GM23338 (cell line): ENCODE measurements around the gene LIF. TPM values are rescaled to one million over a fixed set of nuclear protein-coding genes. Genes with fewer than 3 reads are reported as not detected.

Source experiments
- ATAC-seq: fragments of 200-7000 bp; cut with Tn5 transposase; 3 replicates; pipeline ENCODE4 v1.9.1; 2020
- DNase-seq: peaks from one replicate; pipeline ENCODE4 v3.0.0-alpha.2; 2015; ENCODE audit warnings: low spot score
- H2AFZ ChIP-seq: fragments of 200-600 bp; sonication (generic); 2 replicates; pipeline ENCODE4 v1.8.0; 2016; ENCODE audit warnings: antibody characterized with exemption, mild to moderate bottlenecking, moderate library complexity
- H3F3A ChIP-seq: fragments of 200-600 bp; sonication (generic); replicated peaks from 2 replicates; pipeline ENCODE4 v1.8.0; 2017; ENCODE audit warnings: antibody characterized with exemption, mixed run types, low read depth
- H3K27ac ChIP-seq: fragments of 200-600 bp; sonication (generic); 2 replicates; pipeline ENCODE4 v1.6.1; 2016; ENCODE audit warnings: low read depth
- H3K27me3 ChIP-seq: fragments of 200-600 bp; sonication (generic); 2 replicates; pipeline ENCODE4 v1.8.0; 2016; ENCODE audit warnings: mild to moderate bottlenecking, mixed run types, moderate library complexity; ENCODE audit not compliant: insufficient read depth
- H3K36me3 ChIP-seq: fragments of 200-600 bp; sonication (generic); 2 replicates; pipeline ENCODE4 v1.8.0; 2016; ENCODE audit warnings: mild to moderate bottlenecking; ENCODE audit not compliant: insufficient read depth
- H3K4me1 ChIP-seq: fragments of 200-600 bp; sonication (generic); 2 replicates; pipeline ENCODE4 v1.8.0; 2016; ENCODE audit warnings: mild to moderate bottlenecking, moderate library complexity; ENCODE audit not compliant: insufficient read depth
- H3K4me2 ChIP-seq: fragments of 200-600 bp; sonication (generic); 2 replicates; pipeline ENCODE4 v1.7.1; 2017; ENCODE audit warnings: mixed run types
- H3K4me3 ChIP-seq: fragments of 200-600 bp; sonication (generic); 2 replicates; pipeline ENCODE4 v1.6.1; 2016; ENCODE audit warnings: mixed run types
- H3K79me2 ChIP-seq: fragments of 200-600 bp; sonication (generic); replicated peaks from 2 replicates; pipeline ENCODE4 v1.8.0; 2017; ENCODE audit warnings: mild to moderate bottlenecking; ENCODE audit not compliant: insufficient read depth
- H3K9me2 ChIP-seq: fragments of 200-600 bp; sonication (generic); 2 replicates; pipeline ENCODE4 v1.8.0; 2017; ENCODE audit not compliant: insufficient read depth
- H4K20me1 ChIP-seq: fragments of 200-600 bp; sonication (generic); replicated peaks from 2 replicates; pipeline ENCODE4 v1.8.0; 2017; ENCODE audit warnings: mild to moderate bottlenecking; ENCODE audit not compliant: insufficient read depth
- H3K27ac Mint-ChIP-seq: 2 replicates; pipeline ENCODE4 v1.8.0; 2020; ENCODE audit warnings: inconsistent platforms, mild to moderate bottlenecking, moderate library complexity, mixed read lengths
- H3K27me3 Mint-ChIP-seq: 3 replicates; pipeline ENCODE4 v1.8.0; 2022; ENCODE audit warnings: low read depth, mild to moderate bottlenecking, moderate library complexity, mixed read lengths, inconsistent platforms; ENCODE audit not compliant: insufficient read depth, poor library complexity
- H3K36me3 Mint-ChIP-seq: 3 replicates; pipeline ENCODE4 v1.8.0; 2021; ENCODE audit warnings: low read depth, mild to moderate bottlenecking, inconsistent platforms, moderate library complexity, mixed read lengths
- H3K4me1 Mint-ChIP-seq: 3 replicates; pipeline ENCODE4 v1.8.0; 2020; ENCODE audit warnings: mild to moderate bottlenecking, inconsistent platforms, mixed read lengths
- H3K4me3 Mint-ChIP-seq: 3 replicates; pipeline ENCODE4 v1.8.0; 2021; ENCODE audit warnings: moderate library complexity, mild to moderate bottlenecking, inconsistent platforms, mixed read lengths
- H3K9me3 Mint-ChIP-seq: 3 replicates; pipeline ENCODE4 v1.8.0; 2020; ENCODE audit warnings: moderate library complexity, mild to moderate bottlenecking, inconsistent platforms, mixed read lengths
- CREB1 ChIP-seq: fragments of 250-450 bp; sonication (Bioruptor Pico); IDR thresholded peaks from 2 replicates; pipeline ENCODE4 v1.5.0; 2020; ENCODE audit warnings: low read depth, mild to moderate bottlenecking, moderate library complexity
- EZH2 ChIP-seq: fragments of 200-600 bp; sonication (generic); IDR thresholded peaks from one replicate; pipeline ENCODE4 v1.8.0; 2017; ENCODE audit warnings: antibody characterized with exemption, mild to moderate bottlenecking, low read depth; ENCODE audit not compliant: unreplicated experiment
- EZH2phosphoT487 ChIP-seq: fragments of 200-600 bp; sonication (generic); IDR thresholded peaks from one replicate; pipeline ENCODE4 v1.8.1; 2018; ENCODE audit warnings: antibody characterized with exemption; ENCODE audit not compliant: unreplicated experiment
- POLR2AphosphoS5 ChIP-seq: IDR thresholded peaks from 2 replicates; pipeline ENCODE4 v1.6.1; 2016; ENCODE audit warnings: antibody characterized with exemption, low read depth
- STAT1 ChIP-seq: IDR thresholded peaks from one replicate; pipeline ENCODE4 v1.6.1; 2016; ENCODE audit warnings: antibody characterized with exemption; ENCODE audit not compliant: unreplicated experiment
- ZNF114 ChIP-seq: fragments of 250-450 bp; sonication (Bioruptor Pico); IDR thresholded peaks from 2 replicates; pipeline ENCODE4 v1.5.0; 2020; ENCODE audit warnings: mild to moderate bottlenecking, moderate library complexity
- ZNF331 ChIP-seq: fragments of 250-450 bp; sonication (Bioruptor Pico); IDR thresholded peaks from 2 replicates; pipeline ENCODE4 v1.5.0; 2020; ENCODE audit warnings: low read depth, mild to moderate bottlenecking, moderate library complexity
- polyA plus RNA-seq: library from polyadenylated mRNA; unstranded; fragments of >200 nt; fragmentation: Nextera tagmentation; extraction: Ambion mirVana; gene quantifications from 2 replicates; pipeline ENCODE4 v1.2.1, GENCODE V29; 2016
- total RNA-seq: library from RNA; depleted of rRNA; stranded (reverse); fragments of >200 nt; shearing (Covaris generic); gene quantifications from 2 replicates; pipeline ENCODE4 v1.2.3, GENCODE V29; 2014
- TF ChIP-seq, protein P1 (sequence below): IDR thresholded peaks from 2 replicates; pipeline ENCODE4 v1.6.1; 2016; ENCODE audit warnings: antibody characterized with exemption
- TF ChIP-seq, protein P2 (sequence below), 2 experiments: fragments of 200-600 bp in 1 of 2; sonication (generic) in 1 of 2; conservative IDR thresholded peaks; 2 replicates each; pipeline versions ENCODE4 v1.5.1 to v1.6.1; 2016 to 2017; ENCODE audit warnings: antibody characterized with exemption in 2 of 2, low read depth in 2 of 2, mild to moderate bottlenecking in 2 of 2, moderate library complexity in 1 of 2
- TF ChIP-seq, protein P3 (sequence below): fragments of 250-450 bp; sonication (Bioruptor Pico); IDR thresholded peaks from 2 replicates; pipeline ENCODE4 v1.5.0; 2020; ENCODE audit warnings: mild to moderate bottlenecking, moderate library complexity

The LIF gene
- total and polyA plus RNA-seq, 2 experiments from 2014 or later, result 1.8 to 3.6 TPM

- no peak overlapping the region for H3K27ac ChIP-seq
- TF ChIP-seq EZH2 (no peak), EZH2phosphoT487 (no peak), CREB1 (CRISPR knock-in tag) (no peak), ZNF114 (CRISPR knock-in tag) (no peak), POLR2AphosphoS5 (no peak), ZNF331 (CRISPR knock-in tag) (no peak)
- TF ChIP-seq, protein P1, sequence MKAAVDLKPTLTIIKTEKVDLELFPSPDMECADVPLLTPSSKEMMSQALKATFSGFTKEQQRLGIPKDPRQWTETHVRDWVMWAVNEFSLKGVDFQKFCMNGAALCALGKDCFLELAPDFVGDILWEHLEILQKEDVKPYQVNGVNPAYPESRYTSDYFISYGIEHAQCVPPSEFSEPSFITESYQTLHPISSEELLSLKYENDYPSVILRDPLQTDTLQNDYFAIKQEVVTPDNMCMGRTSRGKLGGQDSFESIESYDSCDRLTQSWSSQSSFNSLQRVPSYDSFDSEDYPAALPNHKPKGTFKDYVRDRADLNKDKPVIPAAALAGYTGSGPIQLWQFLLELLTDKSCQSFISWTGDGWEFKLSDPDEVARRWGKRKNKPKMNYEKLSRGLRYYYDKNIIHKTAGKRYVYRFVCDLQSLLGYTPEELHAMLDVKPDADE, result no peak
- no peaks in the 10 kb centered on the region for H3K9me2 ChIP-seq
- H3F3A ChIP-seq, result no peaks in the 10 kb centered on the region
- H2AFZ ChIP-seq, result peak overlapping the region; percentile 85; the same call in 1 of the 2 replicates
- Mint-ChIP-seq H3K4me3 (no peak overlapping the region), H3K9me3 (no peaks in the 10 kb centered on the region; the same call in 2 of the 3 replicates), H3K36me3 (no peaks in the 10 kb centered on the region; the same call in 2 of the 3 replicates), H3K27me3 (peaks cover 8% of the 10 kb centered on the region), H3K4me1 (peaks cover 42% of the 10 kb centered on the region), H3K27ac (no peak overlapping the region)
- ATAC-seq (peak; percentile 12; the same call in 1 of the 3 replicates), DNase-seq (peak; percentile 56)
- peak overlapping the region; percentile 48; the same call in 1 of the 2 replicates for H3K4me2 ChIP-seq
- peaks cover 32% of the 10 kb centered on the region for H3K4me1 ChIP-seq
- H3K27me3 ChIP-seq, result no peaks in the 10 kb centered on the region
- no peaks in the 10 kb centered on the region for H3K79me2 ChIP-seq
- no peak overlapping the region for H3K4me3 ChIP-seq
- H4K20me1 ChIP-seq, result no peaks in the 10 kb centered on the region
- H3K36me3 ChIP-seq, result no peaks in the 10 kb centered on the region
Measured at GRCh38 chr22:30235687-30236170, 10.8 kb downstream of the LIF start.

DNA sequence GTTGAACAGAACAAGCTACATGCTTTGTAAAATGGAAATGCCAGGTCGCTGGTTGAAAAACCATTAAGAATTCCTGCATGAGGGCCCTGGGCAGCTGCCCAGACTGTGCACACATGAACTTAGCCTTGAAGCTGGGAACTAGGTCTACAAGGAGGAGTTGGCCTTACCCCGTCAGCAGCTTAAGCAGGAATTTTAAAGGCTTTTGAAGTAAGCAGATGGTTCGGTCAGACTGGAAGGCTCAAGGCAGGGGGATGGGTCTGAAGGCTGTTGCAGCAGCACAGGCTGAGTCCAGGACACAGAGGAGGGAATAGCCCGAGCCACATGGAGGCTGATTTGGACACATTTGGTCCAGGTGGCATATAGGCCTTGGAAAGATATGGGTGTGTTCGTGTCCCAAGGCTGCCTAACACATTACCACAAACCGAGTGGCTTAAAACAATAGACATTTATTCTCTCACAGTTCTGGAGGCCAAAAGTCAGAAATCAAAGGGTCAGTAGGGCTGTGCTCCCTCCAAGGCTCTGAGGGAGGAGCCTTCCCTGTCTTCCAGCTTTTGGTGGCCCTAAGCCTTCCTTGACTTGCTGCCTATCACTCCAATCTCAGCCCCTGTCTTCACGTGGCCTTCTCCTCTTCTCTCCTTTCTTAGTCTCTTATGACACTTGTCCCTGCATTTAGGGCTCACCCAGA is 11.6 kb downstream of the LIF start:
- H3K36me3 ChIP-seq, result no peaks in the 10 kb centered on the region
- H3K4me2 ChIP-seq, result peak overlapping the region; percentile 48; the same call in 1 of the 2 replicates
- H2AFZ ChIP-seq, result peak overlapping the region; percentile 85
- no peaks in the 10 kb centered on the region for H4K20me1 ChIP-seq
- Mint-ChIP-seq H3K9me3 (no peaks in the 10 kb centered on the region; the same call in 2 of the 3 replicates), H3K4me1 (peaks cover 42% of the 10 kb centered on the region), H3K27me3 (peaks cover 6% of the 10 kb centered on the region), H3K4me3 (no peak overlapping the region; the same call in 2 of the 3 replicates), H3K36me3 (no peaks in the 10 kb centered on the region), H3K27ac (no peak overlapping the region)
- no peaks in the 10 kb centered on the region for H3K9me2 ChIP-seq
- no peak overlapping the region for H3K27ac ChIP-seq
- ATAC-seq, result no peak; the same call in 2 of the 3 replicates
- no peaks in the 10 kb centered on the region for H3K27me3 ChIP-seq
- DNase-seq, result no peak
- peaks cover 32% of the 10 kb centered on the region for H3K4me1 ChIP-seq
- H3K4me3 ChIP-seq, result no peak overlapping the region
- H3F3A ChIP-seq, result no peaks in the 10 kb centered on the region
- no peaks in the 10 kb centered on the region for H3K79me2 ChIP-seq
- TF ChIP-seq STAT1, result no peak
- TF ChIP-seq ZNF114 (CRISPR knock-in tag), result no peak
- no peak for TF ChIP-seq POLR2AphosphoS5
- no peak for TF ChIP-seq ZNF331 (CRISPR knock-in tag)
- TF ChIP-seq, protein P2, sequence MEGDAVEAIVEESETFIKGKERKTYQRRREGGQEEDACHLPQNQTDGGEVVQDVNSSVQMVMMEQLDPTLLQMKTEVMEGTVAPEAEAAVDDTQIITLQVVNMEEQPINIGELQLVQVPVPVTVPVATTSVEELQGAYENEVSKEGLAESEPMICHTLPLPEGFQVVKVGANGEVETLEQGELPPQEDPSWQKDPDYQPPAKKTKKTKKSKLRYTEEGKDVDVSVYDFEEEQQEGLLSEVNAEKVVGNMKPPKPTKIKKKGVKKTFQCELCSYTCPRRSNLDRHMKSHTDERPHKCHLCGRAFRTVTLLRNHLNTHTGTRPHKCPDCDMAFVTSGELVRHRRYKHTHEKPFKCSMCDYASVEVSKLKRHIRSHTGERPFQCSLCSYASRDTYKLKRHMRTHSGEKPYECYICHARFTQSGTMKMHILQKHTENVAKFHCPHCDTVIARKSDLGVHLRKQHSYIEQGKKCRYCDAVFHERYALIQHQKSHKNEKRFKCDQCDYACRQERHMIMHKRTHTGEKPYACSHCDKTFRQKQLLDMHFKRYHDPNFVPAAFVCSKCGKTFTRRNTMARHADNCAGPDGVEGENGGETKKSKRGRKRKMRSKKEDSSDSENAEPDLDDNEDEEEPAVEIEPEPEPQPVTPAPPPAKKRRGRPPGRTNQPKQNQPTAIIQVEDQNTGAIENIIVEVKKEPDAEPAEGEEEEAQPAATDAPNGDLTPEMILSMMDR (conservative IDR thresholded peaks at IDR 0.05; ENCODE audit: low read depth in 2 of 2), result no peak
- TF ChIP-seq, protein P3, sequence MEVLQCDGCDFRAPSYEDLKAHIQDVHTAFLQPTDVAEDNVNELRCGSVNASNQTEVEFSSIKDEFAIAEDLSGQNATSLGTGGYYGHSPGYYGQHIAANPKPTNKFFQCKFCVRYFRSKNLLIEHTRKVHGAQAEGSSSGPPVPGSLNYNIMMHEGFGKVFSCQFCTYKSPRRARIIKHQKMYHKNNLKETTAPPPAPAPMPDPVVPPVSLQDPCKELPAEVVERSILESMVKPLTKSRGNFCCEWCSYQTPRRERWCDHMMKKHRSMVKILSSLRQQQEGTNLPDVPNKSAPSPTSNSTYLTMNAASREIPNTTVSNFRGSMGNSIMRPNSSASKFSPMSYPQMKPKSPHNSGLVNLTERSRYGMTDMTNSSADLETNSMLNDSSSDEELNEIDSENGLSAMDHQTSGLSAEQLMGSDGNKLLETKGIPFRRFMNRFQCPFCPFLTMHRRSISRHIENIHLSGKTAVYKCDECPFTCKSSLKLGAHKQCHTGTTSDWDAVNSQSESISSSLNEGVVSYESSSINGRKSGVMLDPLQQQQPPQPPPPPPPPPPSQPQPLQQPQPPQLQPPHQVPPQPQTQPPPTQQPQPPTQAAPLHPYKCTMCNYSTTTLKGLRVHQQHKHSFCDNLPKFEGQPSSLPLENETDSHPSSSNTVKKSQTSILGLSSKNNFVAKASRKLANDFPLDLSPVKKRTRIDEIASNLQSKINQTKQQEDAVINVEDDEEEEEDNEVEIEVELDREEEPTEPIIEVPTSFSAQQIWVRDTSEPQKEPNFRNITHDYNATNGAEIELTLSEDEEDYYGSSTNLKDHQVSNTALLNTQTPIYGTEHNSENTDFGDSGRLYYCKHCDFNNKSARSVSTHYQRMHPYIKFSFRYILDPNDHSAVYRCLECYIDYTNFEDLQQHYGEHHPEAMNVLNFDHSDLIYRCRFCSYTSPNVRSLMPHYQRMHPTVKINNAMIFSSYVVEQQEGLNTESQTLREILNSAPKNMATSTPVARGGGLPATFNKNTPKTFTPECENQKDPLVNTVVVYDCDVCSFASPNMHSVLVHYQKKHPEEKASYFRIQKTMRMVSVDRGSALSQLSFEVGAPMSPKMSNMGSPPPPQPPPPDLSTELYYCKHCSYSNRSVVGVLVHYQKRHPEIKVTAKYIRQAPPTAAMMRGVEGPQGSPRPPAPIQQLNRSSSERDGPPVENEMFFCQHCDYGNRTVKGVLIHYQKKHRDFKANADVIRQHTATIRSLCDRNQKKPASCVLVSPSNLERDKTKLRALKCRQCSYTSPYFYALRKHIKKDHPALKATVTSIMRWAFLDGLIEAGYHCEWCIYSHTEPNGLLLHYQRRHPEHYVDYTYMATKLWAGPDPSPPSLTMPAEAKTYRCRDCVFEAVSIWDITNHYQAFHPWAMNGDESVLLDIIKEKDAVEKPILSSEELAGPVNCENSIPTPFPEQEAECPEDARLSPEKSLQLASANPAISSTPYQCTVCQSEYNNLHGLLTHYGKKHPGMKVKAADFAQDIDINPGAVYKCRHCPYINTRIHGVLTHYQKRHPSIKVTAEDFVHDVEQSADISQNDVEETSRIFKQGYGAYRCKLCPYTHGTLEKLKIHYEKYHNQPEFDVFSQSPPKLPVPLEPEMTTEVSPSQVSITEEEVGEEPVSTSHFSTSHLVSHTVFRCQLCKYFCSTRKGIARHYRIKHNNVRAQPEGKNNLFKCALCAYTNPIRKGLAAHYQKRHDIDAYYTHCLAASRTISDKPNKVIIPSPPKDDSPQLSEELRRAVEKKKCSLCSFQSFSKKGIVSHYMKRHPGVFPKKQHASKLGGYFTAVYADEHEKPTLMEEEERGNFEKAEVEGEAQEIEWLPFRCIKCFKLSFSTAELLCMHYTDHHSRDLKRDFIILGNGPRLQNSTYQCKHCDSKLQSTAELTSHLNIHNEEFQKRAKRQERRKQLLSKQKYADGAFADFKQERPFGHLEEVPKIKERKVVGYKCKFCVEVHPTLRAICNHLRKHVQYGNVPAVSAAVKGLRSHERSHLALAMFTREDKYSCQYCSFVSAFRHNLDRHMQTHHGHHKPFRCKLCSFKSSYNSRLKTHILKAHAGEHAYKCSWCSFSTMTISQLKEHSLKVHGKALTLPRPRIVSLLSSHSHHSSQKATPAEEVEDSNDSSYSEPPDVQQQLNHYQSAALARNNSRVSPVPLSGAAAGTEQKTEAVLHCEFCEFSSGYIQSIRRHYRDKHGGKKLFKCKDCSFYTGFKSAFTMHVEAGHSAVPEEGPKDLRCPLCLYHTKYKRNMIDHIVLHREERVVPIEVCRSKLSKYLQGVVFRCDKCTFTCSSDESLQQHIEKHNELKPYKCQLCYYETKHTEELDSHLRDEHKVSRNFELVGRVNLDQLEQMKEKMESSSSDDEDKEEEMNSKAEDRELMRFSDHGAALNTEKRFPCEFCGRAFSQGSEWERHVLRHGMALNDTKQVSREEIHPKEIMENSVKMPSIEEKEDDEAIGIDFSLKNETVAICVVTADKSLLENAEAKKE (CRISPR knock-in tag), result no peak
